Activated gamma-delta T cell treated with anti-CD3 and anti-CD28 coated beads, Interleukin-2, amount 50 U/mL, for 16 hours (primary cell): Measurements from ENCODE around the gene PEX10.
"Not testable (repeated sequence)": the region's sequence is repeated elsewhere in the genome, so short reads cannot be mapped to it uniquely, and the experiment has no call there.

Experiments used
- DNase-seq: peaks from one replicate; pipeline ENCODE4 v3.0.0-alpha.2; 2020; ENCODE audit warnings: low read depth

The PEX10 gene

GRCh38 chr1:2443277-2444137, 31.1 kb upstream of the PEX10 start:
- no peak for DNase-seq

GRCh38 chr1:2442661-2443060, 30.3 kb upstream of the PEX10 start:
- DNase-seq = no peak

DNA sequence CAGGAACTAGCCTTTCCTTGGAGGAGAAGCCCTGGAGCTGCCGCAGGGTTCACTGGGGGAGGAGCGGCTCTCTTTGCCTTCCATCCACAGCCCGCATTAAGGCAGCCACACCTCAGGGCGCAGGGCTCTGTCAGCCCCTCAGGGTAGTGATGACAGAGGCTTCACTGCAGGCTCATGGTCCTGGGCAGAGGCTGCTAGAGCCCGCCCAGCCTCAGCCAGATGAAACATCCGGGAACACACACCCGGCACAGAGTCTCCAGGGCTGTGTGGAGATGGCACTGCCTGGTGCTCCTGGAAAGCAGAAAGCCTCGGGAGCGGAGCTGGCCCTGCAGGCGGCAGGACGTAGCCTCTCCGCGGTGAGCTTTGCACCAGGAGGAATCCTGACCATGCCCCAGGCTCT, 29.4 kb upstream of the PEX10 start:
- no peak for DNase-seq

DNA sequence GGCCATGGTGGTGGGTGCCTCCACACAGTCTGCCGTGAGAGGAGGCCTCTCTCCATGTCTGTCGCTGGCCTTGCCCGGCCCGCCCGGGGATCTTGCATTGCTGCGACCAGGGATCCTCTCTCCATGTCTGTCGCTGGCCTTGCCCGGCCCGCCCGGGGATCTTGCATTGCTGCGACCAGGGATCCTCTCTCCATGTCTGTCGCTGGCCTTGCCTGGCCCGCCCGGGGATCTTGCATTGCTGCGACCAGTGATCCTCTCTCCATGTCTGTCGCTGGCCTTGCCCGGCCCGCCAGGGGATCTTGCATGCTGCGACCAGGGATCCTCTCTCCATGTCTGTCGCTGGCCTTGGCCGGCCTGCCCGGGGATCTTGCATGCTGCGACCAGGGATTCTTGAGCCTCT, 28.0 kb upstream of the PEX10 start:
- DNase-seq = not testable (repeated sequence)

- no peak for DNase-seq
Observed at GRCh38 chr1:2439369-2439768, 27.0 kb upstream of the PEX10 start.

DNA sequence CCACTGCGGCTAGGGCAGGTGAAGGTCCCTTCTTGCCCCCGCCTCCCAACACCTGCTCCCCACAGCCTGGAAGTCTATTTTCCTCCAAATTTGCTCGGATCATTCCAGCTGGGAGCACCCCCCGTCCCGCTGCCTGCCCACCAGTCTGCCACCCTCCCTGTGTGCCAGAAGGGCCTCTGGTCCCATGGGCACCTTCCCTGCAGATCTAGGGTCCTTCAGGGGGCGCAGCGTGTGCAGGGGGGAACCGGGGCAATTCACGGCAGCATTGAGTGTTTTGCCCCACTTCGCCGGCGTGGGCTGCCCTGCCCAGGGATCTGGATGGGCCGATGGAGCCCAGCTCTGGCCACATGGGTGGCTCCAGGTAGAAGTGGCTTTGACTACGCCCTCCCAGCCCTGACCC, 26.3 kb upstream of the PEX10 start:
- DNase-seq = no peak

GRCh38 chr1:2438038-2438437, 25.7 kb upstream of the PEX10 start:
- DNase-seq = no peak

GRCh38 chr1:2437617-2438016, 25.3 kb upstream of the PEX10 start:
- DNase-seq = no peak

DNA sequence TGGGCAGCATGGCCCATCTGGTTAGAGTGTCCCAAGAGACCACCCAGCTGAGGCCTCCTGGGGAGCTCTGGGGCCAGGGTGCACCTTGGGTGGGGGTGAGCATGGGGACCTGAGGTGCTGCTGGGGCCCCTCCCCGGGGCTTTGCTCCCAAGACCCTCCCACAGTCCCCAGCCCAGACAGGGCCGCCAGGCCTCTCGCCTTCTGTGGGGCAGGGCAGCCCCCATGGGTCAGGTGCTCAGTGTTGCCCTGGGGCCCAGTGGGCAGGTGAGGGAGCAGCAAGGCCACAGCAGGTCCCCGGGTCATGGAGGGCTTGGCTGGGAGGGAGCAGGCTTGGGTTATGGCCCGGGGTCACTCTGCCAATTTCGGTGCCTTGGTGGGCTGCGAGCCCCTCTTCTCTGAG, 24.5 kb upstream of the PEX10 start:
- DNase-seq = no peak

GRCh38 chr1:2435746-2436355, 23.5 kb upstream of the PEX10 start:
- DNase-seq = no peak

DNA sequence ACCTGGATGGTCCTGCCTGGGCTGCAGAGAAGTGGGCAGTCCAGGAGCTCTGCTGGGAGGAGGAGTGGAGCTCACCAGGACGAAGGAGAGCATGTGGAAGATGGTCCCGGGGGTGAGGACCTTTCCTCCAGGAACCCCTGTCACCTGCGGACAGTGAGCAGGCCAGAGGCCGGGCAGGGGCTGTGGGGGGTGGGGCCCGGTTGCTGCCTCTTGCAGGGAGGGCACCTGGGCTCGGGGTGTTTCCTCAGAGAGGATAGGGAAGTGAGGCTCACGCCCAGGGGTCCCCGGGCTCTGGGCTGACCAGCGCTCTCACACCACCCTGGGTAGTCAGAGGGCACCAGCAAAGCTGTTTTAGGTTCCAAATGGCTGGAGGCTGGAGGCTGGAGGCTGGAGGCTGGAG, 22.7 kb upstream of the PEX10 start:
- DNase-seq = no peak

GRCh38 chr1:2433936-2434655, 21.7 kb upstream of the PEX10 start:
- no peak for DNase-seq

- no peak for DNase-seq
Observed at GRCh38 chr1:2433196-2433595, 20.8 kb upstream of the PEX10 start.

- no peak for DNase-seq
Observed at GRCh38 chr1:2432441-2432844, 20.1 kb upstream of the PEX10 start.

GRCh38 chr1:2431518-2431917, 19.2 kb upstream of the PEX10 start:
- no peak for DNase-seq

DNA sequence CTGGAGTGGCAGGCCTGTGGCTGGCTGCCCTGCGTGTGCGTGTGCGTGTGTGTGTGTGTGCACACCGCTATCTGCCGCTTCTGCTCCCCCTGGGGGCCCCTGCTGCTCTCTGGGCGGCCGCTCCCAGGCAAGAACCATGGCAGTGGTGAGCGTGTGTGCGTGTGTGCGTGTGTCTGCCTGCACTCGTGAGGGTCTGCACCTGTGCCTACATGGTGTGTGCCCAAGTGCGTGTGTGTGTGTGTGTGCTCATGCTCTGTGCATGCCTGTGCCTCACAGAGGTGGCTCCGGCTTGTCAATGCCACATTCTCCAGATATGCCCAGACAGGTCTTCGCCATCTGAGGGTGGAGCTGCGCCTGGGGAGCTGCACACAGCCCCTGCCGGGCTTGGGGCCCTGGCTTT, 18.7 kb upstream of the PEX10 start:
- DNase-seq = no peak

- DNase-seq = no peak
Observed at GRCh38 chr1:2430592-2430973, 18.2 kb upstream of the PEX10 start.

DNA sequence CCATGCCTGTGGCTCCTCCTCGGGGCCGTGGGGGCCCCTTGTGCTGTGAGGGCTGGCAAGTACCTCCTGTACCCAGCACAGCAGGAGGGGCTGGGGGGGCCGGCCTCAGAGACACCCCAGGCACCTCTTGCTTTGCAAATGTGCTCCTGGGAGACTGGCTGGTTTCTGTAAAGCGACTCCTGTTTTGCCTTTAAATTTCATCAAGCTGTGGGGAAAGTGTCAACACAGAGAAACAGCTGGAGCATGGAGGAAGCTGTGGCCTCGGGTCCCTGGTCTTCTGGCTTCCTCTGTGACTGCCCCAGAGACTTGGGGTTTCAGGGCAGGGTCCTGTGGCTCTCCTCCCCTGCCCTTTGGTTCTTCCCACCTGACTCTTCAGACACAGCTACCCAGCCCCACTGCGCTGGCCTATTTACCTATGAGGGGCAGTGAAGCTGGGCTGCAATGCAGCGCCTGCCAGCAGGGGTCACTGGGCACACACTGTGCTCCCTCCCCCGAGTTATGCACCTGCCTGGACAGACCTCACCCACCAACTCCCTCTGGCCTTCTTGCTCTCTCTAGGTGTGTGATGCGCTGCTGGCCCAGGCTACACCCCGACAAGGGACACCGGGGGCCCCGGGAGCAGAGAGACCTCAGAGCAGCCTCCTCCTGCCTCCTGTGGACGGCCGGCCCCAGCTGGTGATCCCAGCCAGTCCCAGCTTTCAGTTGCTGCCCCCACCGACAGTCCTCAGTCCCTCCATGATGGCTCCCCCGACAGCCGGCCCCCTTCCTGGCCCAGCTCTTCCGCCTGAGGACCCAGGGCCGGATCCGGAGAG, 17.6 kb upstream of the PEX10 start:
- no peak for DNase-seq

DNA sequence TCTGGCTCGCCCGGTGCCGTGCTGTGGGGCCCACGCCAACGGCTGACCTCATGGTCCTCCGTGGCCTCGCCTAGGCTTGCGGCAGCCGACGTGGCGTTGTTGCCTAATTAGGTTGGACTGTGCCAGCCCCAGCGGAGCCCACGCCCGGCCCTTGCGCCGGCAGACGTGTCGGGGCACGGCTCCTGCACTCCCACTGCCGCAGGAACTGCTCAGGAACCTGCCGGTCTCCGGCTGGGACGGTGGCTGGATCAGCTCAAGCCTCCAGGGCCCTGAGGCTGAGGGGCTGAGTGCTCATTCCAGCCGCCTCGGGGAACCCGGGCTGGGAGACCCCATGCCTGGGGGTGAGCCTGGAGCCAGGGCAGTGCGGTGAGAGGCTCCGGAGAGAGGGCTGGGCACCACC, 16.1 kb upstream of the PEX10 start:
- no peak for DNase-seq

GRCh38 chr1:2427976-2428375, 15.6 kb upstream of the PEX10 start:
- DNase-seq = no peak

- no peak for DNase-seq
Observed at GRCh38 chr1:2427051-2427450, 14.7 kb upstream of the PEX10 start.

- DNase-seq = no peak
Observed at GRCh38 chr1:2426540-2426939, 14.2 kb upstream of the PEX10 start.
